Breast epithelium (tissue), 4 donors: ENCODE data around the gene ESYT2. TPM values are rescaled to one million over a fixed set of nuclear protein-coding genes. Genes with fewer than 3 reads are reported as not detected.

Experiments used
- DNase-seq, 2 donors: peaks; one replicate each; pipeline ENCODE4 v3.0.0-alpha.2; 2019; ENCODE audit warnings: low spot score in 2 of 2
- H3K27ac ChIP-seq, 2 donors: fragments of 200-600 bp; sonication (generic) in 1 of 2; one replicate each; pipeline ENCODE4 v1.5.1; 2016 to 2019; ENCODE audit warnings: mild to moderate bottlenecking in 1 of 2
- H3K27me3 ChIP-seq, 2 donors: fragments of 200-600 bp; sonication (generic) in 1 of 2; one replicate each; pipeline versions ENCODE4 v1.5.1 to v1.6.0; 2017 to 2019; ENCODE audit warnings: control low read depth in 1 of 2, mild to moderate bottlenecking in 1 of 2
- H3K36me3 ChIP-seq: fragments of 200-600 bp; one replicate; pipeline ENCODE4 v1.5.1; 2019
- H3K4me1 ChIP-seq, 2 donors: fragments of 200-600 bp; sonication (generic); one replicate each; pipeline ENCODE4 v1.5.1; 2016 to 2019; ENCODE audit warnings: control low read depth in 1 of 2
- H3K4me3 ChIP-seq, 3 donors: fragments of 200-600 bp; sonication (generic); 1 replicate in 2 of 3; 2 replicates in 1 of 3; pipeline ENCODE4 v1.5.1; 2016 to 2019; ENCODE audit warnings: mild to moderate bottlenecking in 3 of 3, moderate library complexity in 2 of 3
- H3K9me3 ChIP-seq, 2 donors: fragments of 200-600 bp; sonication (generic) in 1 of 2; one replicate each; pipeline ENCODE4 v1.5.1; 2016 to 2019; ENCODE audit warnings: control low read depth in 1 of 2
- POLR2A ChIP-seq: fragments of 450-650 bp; IDR thresholded peaks from one replicate; pipeline ENCODE4 v1.6.1; 2016; ENCODE audit warnings: antibody characterized with exemption, mild to moderate bottlenecking, moderate library complexity
- POLR2AphosphoS5 ChIP-seq, 3 donors: sonication (generic); formaldehyde crosslinking; IDR thresholded peaks; one replicate each; pipeline ENCODE4 v1.6.1; 2017; ENCODE audit warnings: antibody characterized with exemption in 3 of 3
- intact Hi-C: fragments of 100-400 bp; cut with DNase I; formaldehyde crosslinking; loops from one replicate; pipeline ENCODE4 v1.15.1; 2023; ENCODE audit warnings: low total_unique reads
- total RNA-seq, 3 donors: library from RNA; depleted of rRNA; stranded (reverse); fragments of >200 nt; gene quantifications; one replicate each; pipeline ENCODE4 v1.1.0, GENCODE V29; 2016
- TF ChIP-seq, protein P1 (sequence below), 3 donors: fragments of 450-650 bp; IDR thresholded peaks; one replicate each; pipeline ENCODE4 v1.5.1; 2016 to 2017; ENCODE audit warnings: antibody characterized with exemption in 3 of 3, mild to moderate bottlenecking in 3 of 3, moderate library complexity in 3 of 3

Gene ESYT2
- total RNA-seq, 3 donors from 2014 or later, result 97.3 to 155 (median 115) TPM

- intact Hi-C loops, result no loop called here
Measured at GRCh38 chr7:158759749-158760444, 69.4 kb downstream of the ESYT2 start.

GRCh38 chr7:158759245-158759614 is 70.1 kb downstream of the ESYT2 start:
- Histone ChIP-seq H3K4me1 (no peaks in the 10 kb centered on the region), H3K9me3 (no peaks in the 10 kb centered on the region), H3K4me3 (no peak overlapping the region), H3K27me3 (no peaks in the 10 kb centered on the region), H3K36me3 (peaks cover 9% of the 10 kb centered on the region), H3K27ac (no peak overlapping the region)
- TF ChIP-seq, protein P1, sequence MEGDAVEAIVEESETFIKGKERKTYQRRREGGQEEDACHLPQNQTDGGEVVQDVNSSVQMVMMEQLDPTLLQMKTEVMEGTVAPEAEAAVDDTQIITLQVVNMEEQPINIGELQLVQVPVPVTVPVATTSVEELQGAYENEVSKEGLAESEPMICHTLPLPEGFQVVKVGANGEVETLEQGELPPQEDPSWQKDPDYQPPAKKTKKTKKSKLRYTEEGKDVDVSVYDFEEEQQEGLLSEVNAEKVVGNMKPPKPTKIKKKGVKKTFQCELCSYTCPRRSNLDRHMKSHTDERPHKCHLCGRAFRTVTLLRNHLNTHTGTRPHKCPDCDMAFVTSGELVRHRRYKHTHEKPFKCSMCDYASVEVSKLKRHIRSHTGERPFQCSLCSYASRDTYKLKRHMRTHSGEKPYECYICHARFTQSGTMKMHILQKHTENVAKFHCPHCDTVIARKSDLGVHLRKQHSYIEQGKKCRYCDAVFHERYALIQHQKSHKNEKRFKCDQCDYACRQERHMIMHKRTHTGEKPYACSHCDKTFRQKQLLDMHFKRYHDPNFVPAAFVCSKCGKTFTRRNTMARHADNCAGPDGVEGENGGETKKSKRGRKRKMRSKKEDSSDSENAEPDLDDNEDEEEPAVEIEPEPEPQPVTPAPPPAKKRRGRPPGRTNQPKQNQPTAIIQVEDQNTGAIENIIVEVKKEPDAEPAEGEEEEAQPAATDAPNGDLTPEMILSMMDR (IDR thresholded peaks at IDR 0.05), result no peak
- no peak for TF ChIP-seq POLR2A
- no peak for TF ChIP-seq POLR2AphosphoS5 (IDR thresholded peaks at IDR 0.05)
- intact Hi-C loops, result no loop called here
- no peak for DNase-seq

More at GRCh38 chr7:158759749-158760444, 69.4 kb downstream of the ESYT2 start:
- no peaks in the 10 kb centered on the region for H3K9me3 ChIP-seq
- peaks cover 9% of the 10 kb centered on the region for H3K36me3 ChIP-seq
- no peak for DNase-seq
- no peak overlapping the region for H3K4me3 ChIP-seq
- H3K27me3 ChIP-seq, result no peaks in the 10 kb centered on the region
- TF ChIP-seq POLR2A (no peak), POLR2AphosphoS5 (IDR thresholded peaks at IDR 0.05) (no peak)
- TF ChIP-seq, protein P1 (IDR thresholded peaks at IDR 0.05), result no peak
- H3K27ac ChIP-seq, result no peak overlapping the region
- no peaks in the 10 kb centered on the region for H3K4me1 ChIP-seq

DNA sequence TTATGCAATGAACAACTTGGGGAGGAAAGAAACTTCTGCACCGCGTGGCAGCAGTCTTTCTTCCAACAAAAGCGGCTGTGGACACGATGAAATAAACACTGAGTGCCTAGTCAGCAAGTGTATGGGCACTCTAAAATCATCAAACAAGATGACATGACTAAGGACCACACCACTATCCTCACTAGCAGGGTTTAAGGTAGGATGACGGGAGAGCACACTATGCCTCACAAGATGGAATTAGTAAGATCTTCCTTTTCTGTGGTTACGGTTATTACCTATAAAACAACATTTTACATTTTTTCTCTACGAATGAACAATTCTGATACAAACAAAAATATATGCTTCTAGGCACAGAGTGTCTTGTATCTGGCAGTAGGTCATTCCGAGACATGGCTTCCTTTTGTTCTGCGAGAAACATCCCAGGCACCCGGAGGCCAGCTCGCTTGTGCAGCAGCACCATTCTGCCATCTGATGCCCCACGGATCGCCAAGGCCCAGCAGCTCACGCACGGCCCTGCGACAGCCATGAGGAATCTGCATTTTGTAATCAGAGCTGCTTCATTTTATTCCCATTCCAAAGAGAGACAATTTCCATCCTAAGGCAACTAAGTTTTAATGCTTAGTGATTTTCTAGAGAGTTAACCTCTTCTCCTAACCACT is 70.6 kb downstream of the ESYT2 start:
- Histone ChIP-seq H3K9me3 (no peaks in the 10 kb centered on the region), H3K4me1 (no peaks in the 10 kb centered on the region), H3K4me3 (no peak overlapping the region), H3K27me3 (no peaks in the 10 kb centered on the region), H3K27ac (no peak overlapping the region), H3K36me3 (peaks cover 9% of the 10 kb centered on the region)
- TF ChIP-seq POLR2AphosphoS5 (IDR thresholded peaks at IDR 0.05) (no peak), POLR2A (no peak)
- TF ChIP-seq, protein P1 (IDR thresholded peaks at IDR 0.05), result no peak
- intact Hi-C loops, result no loop called here
- DNase-seq, result no peak

DNA sequence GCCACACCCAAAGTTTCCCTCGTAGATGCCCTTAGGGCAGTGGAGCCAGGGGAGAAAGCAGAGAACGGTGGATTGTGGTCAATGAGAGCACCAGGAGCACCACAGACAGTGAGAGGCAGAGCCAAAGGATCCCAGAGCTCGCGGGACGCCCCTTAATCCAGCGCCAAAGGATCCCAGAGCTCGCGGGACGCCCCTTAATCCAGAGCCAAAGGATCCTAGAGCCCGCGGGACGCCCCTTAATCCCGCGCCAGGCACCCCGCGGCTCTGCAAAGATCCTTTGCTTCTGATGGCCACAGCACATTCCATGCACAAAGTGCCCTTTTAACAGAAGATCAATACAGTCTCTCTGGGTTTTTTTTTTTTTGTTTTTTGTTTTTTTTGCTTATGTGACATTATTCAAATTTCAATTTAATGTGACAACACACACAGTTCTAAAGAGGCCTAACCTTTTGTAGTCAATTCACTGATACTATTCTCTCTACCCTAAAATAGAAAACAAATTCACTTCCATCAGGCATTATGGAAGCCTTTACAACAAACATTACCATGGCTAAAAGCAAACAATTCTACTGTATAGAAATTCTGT is 71.8 kb downstream of the ESYT2 start:
- H3K36me3 ChIP-seq, result peaks cover 9% of the 10 kb centered on the region
- no peak overlapping the region for H3K4me3 ChIP-seq
- H3K27ac ChIP-seq, result no peak overlapping the region
- no peaks in the 10 kb centered on the region for H3K27me3 ChIP-seq
- intact Hi-C loops, result no loop called here
- DNase-seq, result no peak
- no peaks in the 10 kb centered on the region for H3K9me3 ChIP-seq
- no peaks in the 10 kb centered on the region for H3K4me1 ChIP-seq
- TF ChIP-seq, protein P1 (IDR thresholded peaks at IDR 0.05), result no peak
- TF ChIP-seq POLR2AphosphoS5 (IDR thresholded peaks at IDR 0.05) (no peak), POLR2A (no peak)
